Subcutaneous adipose tissue (tissue), 4 donors: ENCODE measurements around the gene CLTCL1. TPM values are rescaled to one million over a fixed set of nuclear protein-coding genes. Genes with fewer than 3 reads are reported as not detected.

Experiments used
- total RNA-seq, 4 donors: library from RNA; depleted of rRNA; stranded (reverse); fragments of >200 nt; gene quantifications; one replicate each; pipeline ENCODE4 v1.1.0, GENCODE V29; 2016
- TF ChIP-seq, protein P1 (sequence below): fragments of 450-650 bp; IDR thresholded peaks from one replicate; pipeline ENCODE4 v1.5.1; 2016; ENCODE audit warnings: low read depth, mild to moderate bottlenecking, control low read depth, antibody characterized with exemption, moderate library complexity

The CLTCL1 gene
- total RNA-seq, 4 donors from 2014 or later, result 7.3 to 23.2 (median 16.5) TPM

- TF ChIP-seq, protein P1, sequence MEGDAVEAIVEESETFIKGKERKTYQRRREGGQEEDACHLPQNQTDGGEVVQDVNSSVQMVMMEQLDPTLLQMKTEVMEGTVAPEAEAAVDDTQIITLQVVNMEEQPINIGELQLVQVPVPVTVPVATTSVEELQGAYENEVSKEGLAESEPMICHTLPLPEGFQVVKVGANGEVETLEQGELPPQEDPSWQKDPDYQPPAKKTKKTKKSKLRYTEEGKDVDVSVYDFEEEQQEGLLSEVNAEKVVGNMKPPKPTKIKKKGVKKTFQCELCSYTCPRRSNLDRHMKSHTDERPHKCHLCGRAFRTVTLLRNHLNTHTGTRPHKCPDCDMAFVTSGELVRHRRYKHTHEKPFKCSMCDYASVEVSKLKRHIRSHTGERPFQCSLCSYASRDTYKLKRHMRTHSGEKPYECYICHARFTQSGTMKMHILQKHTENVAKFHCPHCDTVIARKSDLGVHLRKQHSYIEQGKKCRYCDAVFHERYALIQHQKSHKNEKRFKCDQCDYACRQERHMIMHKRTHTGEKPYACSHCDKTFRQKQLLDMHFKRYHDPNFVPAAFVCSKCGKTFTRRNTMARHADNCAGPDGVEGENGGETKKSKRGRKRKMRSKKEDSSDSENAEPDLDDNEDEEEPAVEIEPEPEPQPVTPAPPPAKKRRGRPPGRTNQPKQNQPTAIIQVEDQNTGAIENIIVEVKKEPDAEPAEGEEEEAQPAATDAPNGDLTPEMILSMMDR, result no peak
Measured at GRCh38 chr22:19226428-19226827, 65.1 kb downstream of the CLTCL1 start.

GRCh38 chr22:19225560-19225959 lies 66.0 kb downstream of the CLTCL1 start:
- TF ChIP-seq, protein P1, result no peak

DNA sequence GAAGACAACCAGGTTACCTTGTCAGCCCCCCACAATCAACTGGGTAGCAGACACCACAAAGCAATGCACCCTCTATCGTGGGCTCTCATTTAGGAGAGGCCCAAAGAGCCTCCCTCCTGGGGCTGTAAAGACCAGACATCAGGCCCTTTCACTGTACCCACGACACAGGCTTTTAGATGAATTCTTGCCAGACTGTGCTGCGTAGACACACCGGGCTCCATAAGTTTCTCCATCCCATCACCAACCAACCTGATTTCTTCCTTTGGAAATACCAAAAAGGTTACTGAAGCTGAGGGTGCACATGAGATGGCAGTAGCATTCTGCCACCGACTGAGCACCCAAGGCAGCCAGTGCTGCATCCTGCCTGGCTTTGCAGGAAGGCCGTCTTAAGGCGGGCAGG lies 66.5 kb downstream of the CLTCL1 start:
- TF ChIP-seq, protein P1, result no peak

GRCh38 chr22:19224557-19224956 lies 67.0 kb downstream of the CLTCL1 start:
- TF ChIP-seq, protein P1, result no peak

- TF ChIP-seq, protein P1, result no peak
Measured at GRCh38 chr22:19223617-19224016, 67.9 kb downstream of the CLTCL1 start.

DNA sequence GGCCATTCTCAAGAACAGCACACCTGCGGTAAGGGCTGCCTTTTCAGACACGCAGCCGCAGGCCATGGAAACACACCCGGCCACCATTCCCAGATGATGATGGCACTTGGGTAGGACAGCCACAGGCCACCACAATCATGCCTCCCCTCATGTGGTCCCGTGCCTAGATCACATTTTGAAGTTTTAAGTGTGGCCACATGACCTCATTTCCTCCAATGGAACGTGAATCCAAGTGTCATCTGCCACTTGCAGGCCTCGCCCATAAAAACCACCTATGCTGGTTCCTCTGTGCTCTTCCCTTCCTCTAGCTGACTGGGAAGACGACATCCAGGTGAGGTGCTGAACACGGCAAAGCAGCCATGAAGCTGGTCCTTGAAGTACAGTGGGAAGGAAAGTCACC lies 68.4 kb downstream of the CLTCL1 start:
- TF ChIP-seq, protein P1, result no peak

DNA sequence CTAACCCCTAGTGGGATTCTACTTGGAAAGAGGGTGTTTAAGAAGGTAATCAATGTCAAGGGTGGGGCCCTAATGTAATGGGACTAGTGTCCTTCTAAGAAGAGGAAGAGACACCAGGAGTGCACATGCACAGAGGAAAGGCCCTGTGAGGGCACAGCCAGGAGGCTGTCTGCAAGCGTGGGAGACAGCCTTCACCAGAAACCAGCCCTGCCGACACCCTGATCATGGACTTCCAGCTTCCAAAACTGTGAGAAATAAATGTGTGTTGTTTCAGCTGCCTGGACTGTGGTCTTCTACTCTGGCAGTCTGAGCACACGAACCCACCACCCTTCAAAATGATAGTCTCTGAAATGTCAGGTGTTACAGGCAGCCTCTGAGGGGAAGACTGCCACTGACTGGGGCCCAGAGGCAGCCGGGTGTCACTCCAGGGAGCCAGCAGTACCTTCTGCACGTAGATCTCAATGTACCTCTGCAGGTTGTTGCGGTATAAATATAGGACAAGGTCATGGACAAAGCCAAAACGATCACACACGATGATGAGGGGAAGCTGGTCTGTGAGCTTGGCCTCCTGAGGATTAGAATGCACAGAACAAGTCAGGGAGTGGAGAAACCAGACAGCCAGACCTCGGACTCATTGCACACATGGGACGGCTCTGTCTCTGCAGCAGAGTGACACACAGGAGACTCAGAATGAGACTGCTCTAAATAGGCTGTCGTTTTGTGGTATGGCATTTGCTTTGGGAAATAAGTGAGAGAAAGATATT lies 69.1 kb downstream of the CLTCL1 start:
- TF ChIP-seq, protein P1, result no peak
